K562 (cell line): ENCODE results near the gene DGCR2.

Experiments used
- ATF3 ChIP-seq, 2 experiments: fragments of 450-650 bp in 1 of 2; sonication (generic) in 1 of 2; formaldehyde crosslinking in 1 of 2; IDR thresholded peaks in 1 of 2; conservative IDR thresholded peaks in 1 of 2; 2 replicates each; pipeline versions ENCODE4 v1.6.1 to v1.8.1; 2016 to 2023; ENCODE audit warnings: mild to moderate bottlenecking in 2 of 2, moderate library complexity in 2 of 2, inconsistent platforms in 1 of 2, missing genetic modification reagents in 1 of 2
- CHD2 ChIP-seq: IDR thresholded peaks from 2 replicates; pipeline ENCODE4 v1.6.1; 2011; ENCODE audit warnings: low read depth, low read length
- MAX ChIP-seq: sonication (generic); formaldehyde crosslinking; IDR thresholded peaks from 2 replicates; pipeline ENCODE4 v1.9.0; 2022; ENCODE audit warnings: mild to moderate bottlenecking, missing genetic modification reagents
- POLR2A ChIP-seq: fragments of 450-650 bp; conservative IDR thresholded peaks from 2 replicates; pipeline ENCODE4 v1.6.1; 2016
- SRSF1 ChIP-seq: fragments of 200-400 bp; formaldehyde crosslinking; IDR thresholded peaks from 2 replicates; pipeline ENCODE4 v1.6.1; 2017; ENCODE audit warnings: mild to moderate bottlenecking, low read depth, low read length, moderate library complexity
- ZBTB17 ChIP-seq: fragments of 450-650 bp; formaldehyde crosslinking; IDR thresholded peaks from 2 replicates; pipeline ENCODE4 v1.4.0; 2020; ENCODE audit warnings: mild to moderate bottlenecking
- ZBTB40 ChIP-seq, 2 experiments: fragments of 450-650 bp in 1 of 2; sonication (generic) in 1 of 2; formaldehyde crosslinking in 1 of 2; IDR thresholded peaks; 2 replicates each; pipeline versions ENCODE4 v1.7.1 to v1.9.0; 2016 to 2022; ENCODE audit warnings: inconsistent platforms in 1 of 2, mild to moderate bottlenecking in 1 of 2, missing genetic modification reagents in 1 of 2

GRCh38 chr22:19143967-19144400 is 21.8 kb upstream of the DGCR2 start:
- TF ChIP-seq ZBTB17 (CRISPR knock-in tag): no peak
- no peak for TF ChIP-seq SRSF1
- TF ChIP-seq ZBTB40 (IDR thresholded peaks at IDR 0.05): no peak; the same call in 1 of the 2 replicates
- 0 out of 2 replicates have a peak, but pooled peaks have one; percentile 19 for TF ChIP-seq ZBTB40 (CRISPR knock-in tag; IDR thresholded peaks at IDR 0.05)
- no peak for TF ChIP-seq MAX (CRISPR knock-in tag)
- TF ChIP-seq ATF3 (IDR thresholded peaks at IDR 0.05): no peak
- TF ChIP-seq ATF3 (CRISPR knock-in tag; conservative IDR thresholded peaks at IDR 0.05): no peak
- TF ChIP-seq CHD2: no peak
- TF ChIP-seq POLR2A: no peak
